ENCODE data around the gene MED4. TPM values are rescaled to one million over a fixed set of nuclear protein-coding genes. Genes with fewer than 3 reads are reported as not detected.
A peak's percentile ranks its signal among the peaks of the same experiment; 100 is the strongest.

MED4 gene, protein sequence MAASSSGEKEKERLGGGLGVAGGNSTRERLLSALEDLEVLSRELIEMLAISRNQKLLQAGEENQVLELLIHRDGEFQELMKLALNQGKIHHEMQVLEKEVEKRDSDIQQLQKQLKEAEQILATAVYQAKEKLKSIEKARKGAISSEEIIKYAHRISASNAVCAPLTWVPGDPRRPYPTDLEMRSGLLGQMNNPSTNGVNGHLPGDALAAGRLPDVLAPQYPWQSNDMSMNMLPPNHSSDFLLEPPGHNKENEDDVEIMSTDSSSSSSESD
- total RNA-seq: 42.2 TPM
- long read RNA-seq, transcript MED4-201 (7 exons, 2,022 nt): major isoform, 26 of 34 reads
- long read RNA-seq, transcript MED4-202 (7 exons, 931 nt): minor isoform, 5 of 34 reads
- long read RNA-seq, partial matches to known transcripts: 2 of 34 reads
- long read RNA-seq, other reads (novel, unspliced or antisense): 1 of 34 reads

DNA sequence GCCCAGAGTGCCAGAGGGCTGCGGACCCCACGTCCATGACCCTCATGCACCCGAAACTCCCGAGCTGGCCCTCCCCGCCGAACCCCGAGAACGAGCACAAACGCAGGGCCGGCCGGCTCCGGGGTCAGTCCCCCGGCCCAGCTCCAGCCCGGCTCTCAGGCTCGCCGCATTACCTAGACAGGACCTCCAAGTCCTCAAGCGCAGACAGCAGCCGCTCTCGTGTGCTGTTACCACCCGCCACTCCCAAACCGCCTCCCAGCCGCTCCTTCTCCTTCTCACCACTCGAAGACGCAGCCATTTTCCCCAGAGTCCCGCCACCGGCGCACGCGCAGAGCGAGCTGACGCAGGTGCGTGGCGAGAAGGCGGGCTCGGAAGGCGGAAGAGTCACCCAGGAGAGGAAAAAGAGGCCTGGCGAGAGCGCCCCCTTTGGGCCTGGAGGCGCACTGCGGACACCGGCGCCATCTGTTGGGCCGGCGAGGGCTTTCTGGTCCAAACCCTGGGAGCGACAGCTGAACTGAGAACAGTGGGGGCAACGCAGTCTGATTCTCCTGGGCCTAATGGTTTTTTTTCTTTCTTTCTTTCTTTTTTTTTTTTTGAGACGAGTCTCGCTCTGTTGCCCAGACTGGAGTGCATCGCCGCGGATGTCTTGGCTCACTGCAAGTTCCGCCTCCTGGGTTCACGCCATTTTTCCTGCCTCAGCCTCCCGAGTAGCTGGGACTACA is at the start of gene MED4:
MED4 (minus strand) TSS at position 324 of the 722 bp plus-strand sequence; CDS start at position 298, 26 bp downstream.
- ATAC-seq: peak; percentile 97
- DNase-seq (ENCODE audit: missing footprints): peak; percentile 98
- intact Hi-C loops (cut with DNase I): loop anchor here (5.0 kb wide), 1 partner anchor 137 kb away; the partner anchor contains the start of gene ITM2B

DNA sequence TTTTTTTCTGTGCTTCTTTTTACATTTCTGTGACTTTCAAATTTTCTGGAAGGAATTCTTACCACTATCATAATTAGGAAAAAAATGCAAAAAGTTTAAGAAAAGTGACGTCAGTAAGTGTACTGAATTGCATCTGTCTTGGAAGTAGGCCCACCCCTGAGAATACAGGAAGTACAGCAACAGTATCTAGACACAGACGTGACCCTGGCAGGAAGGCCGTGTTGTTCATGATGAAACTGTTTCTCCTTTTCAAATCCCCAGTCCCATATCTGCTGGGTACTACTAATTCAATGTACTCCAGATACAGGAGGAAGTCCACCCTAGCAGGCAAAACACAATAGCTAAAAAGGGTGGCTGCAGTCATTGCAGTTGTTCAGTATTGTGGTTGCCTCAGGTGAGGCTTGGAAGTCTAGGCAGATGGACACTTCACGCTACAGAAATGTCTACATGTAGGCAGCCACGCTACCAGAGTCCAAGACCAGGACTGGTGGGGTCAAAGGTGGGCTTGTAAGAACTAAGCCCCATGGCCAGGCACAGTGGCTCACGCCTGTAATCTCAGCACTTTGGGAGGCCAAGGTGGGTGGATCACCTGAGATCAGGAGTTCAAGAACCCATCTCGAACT is 49.6 kb upstream of the MED4 start:
- DNase-seq (ENCODE audit: missing footprints): peak; percentile 72
- ATAC-seq: peak; percentile 91
- intact Hi-C loops (cut with DNase I): no loop called here

DNA sequence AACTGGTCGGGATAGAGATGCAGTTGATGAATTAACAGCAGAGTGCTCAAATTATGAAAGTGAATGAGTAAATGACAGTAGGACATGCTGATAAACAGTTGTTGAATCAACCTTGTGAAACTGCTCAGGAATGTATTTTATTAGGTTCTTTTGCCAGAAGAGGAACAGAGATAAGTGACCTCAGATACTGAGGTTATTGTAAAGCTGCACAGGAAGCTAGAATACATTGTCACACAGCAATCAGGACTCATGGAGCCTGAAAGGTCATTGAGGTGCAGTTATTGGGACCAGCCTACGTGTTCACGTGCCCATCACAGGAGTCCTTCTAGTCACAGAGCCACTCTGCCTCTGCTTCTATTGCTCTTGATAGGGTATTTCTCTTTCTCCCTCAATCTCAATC is 47.5 kb upstream of the MED4 start:
- intact Hi-C loops (cut with DNase I): no loop called here
- DNase-seq (ENCODE audit: missing footprints): no peak
- no peak for ATAC-seq

DNA sequence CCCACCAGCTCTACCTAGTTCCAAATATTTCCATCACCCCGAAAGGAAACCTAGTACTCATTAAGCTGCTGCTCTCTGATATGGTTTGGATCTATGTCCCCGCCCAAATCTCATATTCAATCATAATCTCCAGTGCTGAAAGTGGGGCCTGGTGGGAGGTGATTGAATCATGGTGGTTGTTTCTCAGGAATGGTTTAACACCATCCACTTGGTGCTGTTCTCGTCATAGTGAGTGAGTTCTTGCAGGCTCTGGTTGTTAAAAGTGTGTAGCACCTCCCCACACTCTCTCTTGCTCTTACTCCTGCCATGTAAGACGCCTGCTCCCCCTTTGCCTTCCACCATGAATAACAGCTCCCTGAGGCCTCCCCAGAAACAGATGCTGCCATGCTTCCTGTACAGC is 43.4 kb upstream of the MED4 start:
- DNase-seq (ENCODE audit: missing footprints) (no peak), ATAC-seq (no peak)
- intact Hi-C loops (cut with DNase I): no loop called here

DNA sequence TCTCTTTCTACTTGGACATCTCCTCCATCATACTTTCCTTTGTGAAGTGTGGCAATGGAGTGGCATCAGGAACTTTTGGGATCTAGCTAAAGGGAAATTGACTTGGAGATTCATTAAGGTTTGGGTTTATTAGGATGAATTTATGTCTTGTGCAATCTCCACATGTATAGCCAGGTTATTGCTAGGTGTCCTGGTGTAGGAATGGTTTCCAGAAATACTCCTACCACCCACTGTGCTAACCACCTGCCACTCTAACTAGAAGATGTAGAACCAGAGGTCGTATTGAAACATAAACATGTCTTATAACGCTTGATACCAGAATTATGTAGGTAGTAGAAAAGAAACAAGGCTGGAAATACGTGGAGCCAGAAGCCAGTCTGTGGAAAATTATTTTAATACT is 38.1 kb upstream of the MED4 start:
- intact Hi-C loops (cut with DNase I): no loop called here
- DNase-seq (ENCODE audit: missing footprints) (no peak), ATAC-seq (no peak)

DNA sequence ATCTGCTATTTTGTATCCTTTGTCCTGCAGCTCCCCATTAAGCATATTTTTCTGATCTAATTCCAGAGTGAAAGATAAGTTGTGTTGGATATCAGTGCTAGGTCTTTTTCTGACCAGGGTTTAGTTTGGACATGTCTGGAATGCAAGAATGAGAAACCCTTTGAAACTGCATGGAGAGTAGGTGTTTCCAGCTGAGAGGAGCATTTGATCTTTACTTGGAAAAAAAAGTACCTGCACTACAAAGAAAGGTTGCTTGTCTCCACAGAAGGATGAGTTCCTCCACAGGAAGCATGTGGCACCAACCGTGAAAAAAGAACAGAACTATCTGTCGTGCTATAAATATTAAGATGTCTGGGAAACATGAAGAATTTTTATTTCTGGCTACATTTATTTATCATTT is 36.6 kb upstream of the MED4 start:
- ATAC-seq: no peak
- no peak for DNase-seq (ENCODE audit: missing footprints)
- intact Hi-C loops (cut with DNase I): no loop called here

DNA sequence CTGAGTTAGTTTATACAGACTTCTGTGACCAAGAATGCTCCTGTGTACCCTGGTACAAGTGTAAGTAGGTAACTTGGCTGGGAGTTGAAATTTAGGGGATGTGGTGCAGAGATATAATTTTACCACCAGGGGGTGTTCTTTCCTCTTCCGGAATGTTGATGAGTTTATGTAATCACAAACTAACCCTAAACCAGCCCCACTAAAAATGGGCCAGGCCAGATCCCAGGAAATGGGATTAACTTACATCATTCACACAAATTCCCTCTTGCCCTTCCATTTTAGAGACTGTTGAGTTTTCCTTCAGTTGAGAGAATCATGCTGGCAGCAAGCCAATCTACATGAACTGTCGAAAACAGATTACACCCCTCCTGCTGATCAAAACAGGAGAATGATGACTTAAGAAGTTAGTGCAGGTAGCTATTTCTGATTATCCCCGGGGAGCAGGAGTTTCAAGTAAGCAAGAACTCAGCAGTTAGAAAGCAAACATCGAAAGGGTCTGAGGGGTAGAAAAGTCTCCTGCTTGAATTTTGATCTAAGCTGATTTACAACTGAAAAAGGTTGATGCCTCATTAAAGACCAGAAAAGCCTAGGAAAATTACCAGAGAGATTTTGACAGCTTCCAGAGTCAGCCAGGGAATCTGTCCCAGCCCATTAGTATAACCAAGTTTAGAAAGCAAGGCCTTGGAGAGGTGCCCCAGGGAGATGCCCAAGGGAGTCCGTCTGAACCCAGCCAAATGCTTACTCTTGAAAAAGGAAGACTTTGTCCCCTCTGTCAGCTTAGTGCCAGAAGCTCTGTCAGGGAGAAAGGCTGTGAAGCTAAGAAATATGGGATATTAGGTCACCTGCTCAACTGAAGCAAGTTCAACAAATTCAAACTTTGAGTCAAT is 32.3 kb upstream of the MED4 start:
- ATAC-seq: peak; percentile 91
- peak; percentile 75 for DNase-seq (ENCODE audit: missing footprints)
- intact Hi-C loops (cut with DNase I): loop anchor here (1.0 to 10.0 kb wide), 3 partner anchors 106 to 458 kb away; partner anchors contain the start of genes ITM2B and RB1

DNA sequence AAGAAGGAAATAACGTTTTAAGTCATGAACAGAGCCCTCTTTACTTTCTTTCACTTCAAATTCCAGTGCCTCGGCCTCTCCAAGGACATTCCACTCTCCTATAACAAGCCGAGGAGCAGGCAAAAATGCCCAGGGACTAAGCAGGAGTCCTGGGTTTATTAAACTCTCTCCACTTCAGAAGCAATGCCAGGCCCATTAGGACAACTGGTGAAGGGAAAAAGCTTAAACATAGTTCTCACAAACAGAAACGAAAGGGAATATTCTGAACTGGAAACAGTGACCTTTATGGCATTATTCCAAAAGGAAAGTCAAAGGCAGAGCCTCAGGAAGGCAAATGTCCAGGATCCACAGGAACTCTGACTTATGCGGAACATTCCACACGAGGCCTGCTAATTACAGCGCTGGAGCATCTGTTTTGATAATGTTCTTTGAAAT is 30.9 kb upstream of the MED4 start:
- ATAC-seq: peak; percentile 32
- intact Hi-C loops (cut with DNase I): loop anchor here (1.0 to 10.0 kb wide), 4 partner anchors 15 to 459 kb away; partner anchors contain the start of genes ITM2B and RB1

DNA sequence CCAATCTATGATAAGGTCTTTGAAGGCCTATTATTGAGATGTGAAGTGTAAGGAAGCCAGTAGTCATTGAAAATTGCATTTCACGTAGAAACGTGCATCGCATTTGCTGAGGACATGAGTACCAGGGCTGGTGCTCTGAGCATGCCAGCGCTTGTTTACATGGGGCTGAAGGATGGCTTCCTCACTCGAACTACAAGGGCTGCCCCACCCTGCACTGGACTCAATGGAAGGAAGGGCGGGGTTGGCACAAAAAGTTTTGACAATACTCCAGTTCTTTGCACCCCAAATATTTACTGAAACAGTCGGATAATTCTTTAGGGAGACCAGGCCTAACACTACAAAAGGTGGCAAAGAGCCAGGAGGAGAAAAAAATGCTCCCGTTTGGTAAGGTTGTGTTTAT is 28.9 kb upstream of the MED4 start:
- no peak for ATAC-seq
- intact Hi-C loops (cut with DNase I): loop anchor here (2.0 to 10.0 kb wide), 2 partner anchors 13 to 461 kb away; no protein-coding TSS in a partner anchor
- no peak for DNase-seq (ENCODE audit: missing footprints)

More for the DNA sequence above, 30.9 kb upstream of the MED4 start:
- DNase-seq (ENCODE audit: missing footprints): no peak

DNA sequence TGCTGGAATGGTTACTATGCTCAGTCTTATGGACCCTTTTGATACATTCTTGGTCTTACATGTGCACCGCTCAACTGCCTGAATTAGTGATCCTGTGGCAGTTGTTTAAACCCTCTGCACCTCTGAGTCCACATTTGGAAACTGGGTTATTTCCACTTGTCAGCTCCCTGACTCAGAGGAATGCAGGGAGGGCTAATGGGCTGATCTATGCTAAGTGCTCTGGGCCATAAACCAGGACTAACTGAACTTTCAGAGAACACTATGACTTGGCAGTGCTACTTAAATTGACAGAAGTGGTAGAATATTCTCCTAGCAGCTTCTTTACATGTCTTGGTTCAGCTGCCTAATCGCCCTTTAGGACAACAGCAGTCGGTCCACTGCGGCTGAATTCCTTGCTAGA is 26.8 kb upstream of the MED4 start:
- DNase-seq (ENCODE audit: missing footprints) (no peak), ATAC-seq (peak; percentile 72)
- intact Hi-C loops (cut with DNase I): loop anchor here (10.0 kb wide), 1 partner anchor 463 kb away; no protein-coding TSS in a partner anchor

DNA sequence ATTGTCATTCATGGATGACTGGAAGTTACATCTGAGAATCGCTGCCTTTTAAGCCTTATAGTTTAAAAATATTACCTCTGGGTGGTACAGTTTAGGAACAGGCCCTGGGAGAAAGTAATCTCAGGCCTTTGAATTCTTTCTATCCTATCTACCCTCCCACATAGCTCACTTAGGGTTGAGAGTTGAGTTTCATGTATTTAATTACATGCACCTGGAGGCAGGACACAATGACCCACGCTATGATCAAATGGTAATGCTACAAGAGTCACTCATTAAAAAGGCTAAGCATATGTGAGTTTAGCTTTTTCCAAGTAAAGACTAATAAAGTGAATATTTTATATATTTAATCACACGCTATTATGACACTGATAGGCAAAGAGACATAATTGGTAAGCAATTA is 25.3 kb upstream of the MED4 start:
- ATAC-seq (no peak), DNase-seq (ENCODE audit: missing footprints) (no peak)
- intact Hi-C loops (cut with DNase I): loop anchor here (10.0 kb wide), 1 partner anchor 465 kb away; no protein-coding TSS in a partner anchor

DNA sequence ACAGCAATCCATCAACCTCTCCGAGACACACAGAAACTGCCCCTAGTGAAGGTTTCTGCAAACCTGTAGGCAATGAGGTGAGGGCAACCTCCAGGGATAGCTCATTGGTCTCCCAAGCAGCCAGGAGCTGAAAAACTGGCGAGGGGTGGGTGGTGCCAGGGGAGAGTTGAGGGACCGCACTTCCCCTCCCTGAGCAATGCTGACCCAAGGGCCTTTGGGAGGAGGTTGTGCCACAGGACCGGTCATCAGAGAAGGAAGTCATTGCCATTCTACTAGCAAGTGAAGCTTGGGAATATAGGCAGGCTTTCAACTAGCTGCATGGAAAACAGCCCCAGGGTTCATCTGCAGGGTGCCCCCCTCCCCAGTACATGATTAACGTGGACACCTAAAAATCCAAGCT is 23.1 kb upstream of the MED4 start:
- intact Hi-C loops (cut with DNase I): no loop called here
- ATAC-seq (no peak), DNase-seq (ENCODE audit: missing footprints) (no peak)

DNA sequence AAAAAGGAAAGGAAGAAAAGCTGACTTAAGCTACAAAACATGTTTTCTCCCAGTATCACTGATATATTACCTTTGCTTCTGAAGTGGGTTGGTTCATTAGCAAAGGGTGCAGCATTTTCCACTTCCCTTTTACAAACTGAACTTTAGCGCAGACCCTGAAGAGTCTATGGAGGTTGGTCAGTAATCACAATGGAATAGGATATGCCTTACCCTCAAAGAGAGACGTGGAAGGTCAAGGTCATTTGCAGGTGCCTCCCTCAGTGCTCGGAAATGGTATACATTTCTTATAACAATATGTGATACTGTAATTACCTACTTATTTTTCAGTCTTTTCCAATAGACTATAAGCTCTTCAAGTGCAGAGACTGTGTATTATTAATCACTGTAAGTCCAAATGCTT is 21.9 kb upstream of the MED4 start:
- intact Hi-C loops (cut with DNase I): no loop called here
- ATAC-seq: no peak
- no peak for DNase-seq (ENCODE audit: missing footprints)

DNA sequence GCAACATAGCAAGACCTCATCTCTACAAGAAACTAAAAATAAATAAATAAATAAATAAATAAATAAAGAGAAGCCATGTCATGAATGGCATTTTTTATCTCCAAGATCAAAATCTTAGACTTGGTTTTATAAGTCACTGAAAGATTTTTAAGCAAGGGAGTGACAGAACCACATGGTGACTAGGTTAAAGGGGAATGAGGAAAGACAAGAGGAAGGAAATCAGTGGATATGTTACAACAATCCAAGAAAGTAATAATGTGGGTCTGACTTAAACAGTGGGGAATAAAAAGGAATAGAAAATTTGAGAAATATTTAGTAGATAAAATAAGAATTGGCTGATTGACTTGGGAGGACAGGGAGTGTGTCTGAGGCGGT is 18.8 kb upstream of the MED4 start:
- ATAC-seq (no peak), DNase-seq (ENCODE audit: missing footprints) (no peak)
- intact Hi-C loops (cut with DNase I): no loop called here

DNA sequence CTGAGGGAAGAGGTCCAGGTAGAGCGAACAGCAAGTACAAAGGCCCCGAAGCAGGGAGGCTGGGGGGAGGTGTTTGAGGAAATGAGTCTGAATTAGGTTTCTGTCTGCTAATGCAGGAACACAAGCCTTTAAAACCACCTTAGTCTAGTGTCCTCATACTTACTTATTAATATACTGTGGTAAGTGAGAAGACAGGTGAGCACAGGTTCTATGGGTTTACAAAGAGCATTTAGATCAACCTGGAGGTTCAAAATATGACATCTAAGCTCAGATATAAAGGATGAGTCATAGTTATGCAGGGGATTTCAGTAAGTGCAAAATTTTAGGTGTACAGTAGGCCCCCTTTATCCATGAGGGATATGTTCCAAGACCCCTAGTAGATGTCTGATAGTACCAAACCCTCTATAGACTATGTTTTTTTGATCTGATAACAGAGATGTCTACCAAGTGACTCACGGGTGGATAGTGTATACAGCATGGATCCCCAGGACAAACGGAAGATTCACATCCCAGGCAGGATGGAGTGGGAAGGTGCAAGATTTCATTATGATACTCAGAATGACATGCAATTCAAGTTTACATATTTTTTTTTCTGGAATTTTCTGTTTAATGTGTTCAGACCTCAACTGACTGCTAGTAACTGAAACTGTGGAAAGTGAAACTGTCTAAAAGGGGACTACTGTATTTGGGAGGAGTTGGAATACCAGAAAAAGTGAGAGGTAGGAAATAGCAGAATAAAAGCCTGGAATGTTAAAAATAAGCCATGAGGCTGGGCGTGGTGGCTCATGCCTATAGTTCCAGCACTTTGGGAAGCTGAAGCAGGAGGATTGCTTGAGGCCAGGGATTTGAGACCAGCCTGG is 18.2 kb upstream of the MED4 start:
- DNase-seq (ENCODE audit: missing footprints) (no peak), ATAC-seq (no peak)
- intact Hi-C loops (cut with DNase I): no loop called here

DNA sequence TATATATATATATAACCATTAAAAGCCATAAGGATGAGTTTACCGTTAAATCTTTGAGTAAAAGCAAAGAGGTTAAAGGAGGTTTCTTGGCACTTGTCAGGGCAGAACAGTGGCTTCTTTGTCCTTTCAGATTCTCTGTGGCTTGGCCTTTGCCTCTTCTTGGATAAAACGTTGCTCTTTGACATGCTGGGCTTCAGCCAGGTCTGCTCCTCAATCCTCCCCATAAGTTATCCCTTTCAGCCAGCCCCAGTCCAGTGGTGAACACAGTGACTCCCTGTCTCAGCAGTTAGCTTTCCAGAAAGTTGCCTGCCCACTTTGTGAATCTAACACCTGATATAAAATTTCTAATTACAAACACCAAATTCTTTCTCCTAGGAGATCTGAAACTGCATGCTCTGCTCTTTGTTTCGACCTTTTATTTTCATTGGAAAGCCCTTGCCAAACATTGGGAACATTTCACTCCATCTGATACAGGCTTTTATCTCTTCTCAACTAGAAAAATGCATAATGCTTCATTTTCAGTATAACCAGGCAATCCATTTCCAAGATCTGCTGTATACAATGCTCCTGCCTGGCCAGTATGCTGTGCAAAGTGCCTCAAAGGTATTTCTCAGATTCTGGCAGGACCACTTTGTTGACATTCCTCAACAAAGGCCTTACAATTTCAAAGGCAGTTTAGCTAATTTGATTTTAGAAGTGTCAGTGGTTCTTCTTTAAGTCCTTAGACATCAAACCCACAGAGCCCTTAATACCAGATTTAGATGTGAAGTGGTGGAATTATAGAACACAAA is 16.2 kb upstream of the MED4 start:
- ATAC-seq: peak; percentile 93
- intact Hi-C loops (cut with DNase I): loop anchor here (2.0 kb wide), 1 partner anchor 14 kb away; no protein-coding TSS in a partner anchor
- no peak for DNase-seq (ENCODE audit: missing footprints)
